HEK293 (cell line): Measurements from ENCODE around the gene KCTD11.

Experiments used
- CTCF ChIA-PET: fragments of 350-600 bp; formaldehyde crosslinking; extraction: SDS; loops from one replicate; lab custom pipeline; 2021; ENCODE audit warnings: antibody characterized with exemption; lab: Yijun Ruan, JAX
- POLR2A ChIA-PET: fragments of 300-600 bp; formaldehyde crosslinking; extraction: SDS; loops from one replicate; lab custom pipeline; 2020; ENCODE audit warnings: antibody characterized with exemption, inconsistent platforms; lab: Yijun Ruan, JAX
- H3K27ac ChIP-seq: fragments of 200-500 bp; sonication (Bioruptor generic); 2 replicates; pipeline ENCODE4 v1.5.1; 2014; ENCODE audit warnings: low read depth, low read length, control low read depth, inconsistent platforms; ENCODE audit errors: extremely low read depth
- H3K36me3 ChIP-seq, 2 experiments: fragments of 200-500 bp in 1 of 2; sonication (Bioruptor generic) in 1 of 2; 1 replicate in 1 of 2; 2 replicates in 1 of 2; pipeline ENCODE4 v1.5.1; 2014 to 2017; ENCODE audit warnings: inconsistent platforms in 2 of 2, low read length in 2 of 2; ENCODE audit not compliant: control insufficient read depth in 2 of 2, insufficient read depth in 1 of 2
- H3K4me1 ChIP-seq: fragments of 200-500 bp; sonication (Bioruptor generic); 2 replicates; pipeline ENCODE4 v1.5.1; 2014; ENCODE audit warnings: mild to moderate bottlenecking, low read length, inconsistent platforms; ENCODE audit not compliant: control insufficient read depth, insufficient read depth
- H3K4me3 ChIP-seq: 2 replicates; pipeline ENCODE4 v1.5.1; 2011; ENCODE audit warnings: low read depth, mild to moderate bottlenecking, control low read depth, low read length, moderate library complexity
- H3K9me3 ChIP-seq: fragments of 200-500 bp; sonication (Bioruptor generic); 2 replicates; pipeline ENCODE4 v1.5.1; 2014; ENCODE audit warnings: low read depth, low read length, inconsistent platforms; ENCODE audit not compliant: control insufficient read depth, insufficient read depth
- GLIS1 ChIP-seq: fragments of 450-650 bp; formaldehyde crosslinking; IDR thresholded peaks from 2 replicates; pipeline ENCODE4 v1.5.1; 2016; ENCODE audit warnings: missing biosample characterization, missing genetic modification characterization
- SCRT2 ChIP-seq: fragments of 450-650 bp; formaldehyde crosslinking; IDR thresholded peaks from 2 replicates; pipeline ENCODE4 v1.5.1; 2016; ENCODE audit warnings: missing biosample characterization, missing genetic modification characterization
- SETDB1 ChIP-seq: IDR thresholded peaks from one replicate; pipeline ENCODE4 v1.6.1; 2017; ENCODE audit warnings: mild to moderate bottlenecking, low read length, moderate library complexity, mixed read lengths; ENCODE audit not compliant: insufficient read length
- ZBTB8A ChIP-seq: fragments of 450-650 bp; formaldehyde crosslinking; IDR thresholded peaks from 2 replicates; pipeline ENCODE4 v1.5.1; 2016; ENCODE audit warnings: missing biosample characterization, missing genetic modification characterization
- ZNF133 ChIP-seq: fragments of 450-650 bp; formaldehyde crosslinking; IDR thresholded peaks from 2 replicates; pipeline ENCODE4 v1.5.1; 2016; ENCODE audit warnings: missing biosample characterization, missing genetic modification characterization
- ZNF146 ChIP-seq: fragments of 450-650 bp; formaldehyde crosslinking; IDR thresholded peaks from 2 replicates; pipeline ENCODE4 v1.5.1; 2016; ENCODE audit warnings: missing biosample characterization, missing genetic modification characterization
- ZNF24 ChIP-seq: fragments of 450-650 bp; formaldehyde crosslinking; IDR thresholded peaks from 2 replicates; pipeline ENCODE4 v1.5.1; 2016; ENCODE audit warnings: missing biosample characterization, missing genetic modification characterization
- ZNF292 ChIP-seq: fragments of 450-650 bp; formaldehyde crosslinking; IDR thresholded peaks from 2 replicates; pipeline ENCODE4 v1.5.1; 2016; ENCODE audit warnings: low read depth, missing biosample characterization, missing genetic modification characterization, borderline replicate concordance
- ZNF529 ChIP-seq: fragments of 450-650 bp; formaldehyde crosslinking; IDR thresholded peaks from 2 replicates; pipeline ENCODE4 v1.5.1; 2017; ENCODE audit warnings: missing genetic modification characterization, missing biosample characterization; ENCODE audit not compliant: insufficient replicate concordance
- ZNF639 ChIP-seq: fragments of 450-650 bp; formaldehyde crosslinking; IDR thresholded peaks from 2 replicates; pipeline ENCODE4 v1.5.1; 2016; ENCODE audit warnings: missing biosample characterization, missing genetic modification characterization
- ZNF677 ChIP-seq: fragments of 450-650 bp; IDR thresholded peaks from 2 replicates; pipeline ENCODE4 v1.5.0; 2018; ENCODE audit warnings: missing biosample characterization, mild to moderate bottlenecking, missing genetic modification characterization, moderate library complexity
- ZNF785 ChIP-seq: fragments of 450-650 bp; formaldehyde crosslinking; IDR thresholded peaks from 2 replicates; pipeline ENCODE4 v1.5.1; 2016; ENCODE audit warnings: missing biosample characterization, missing genetic modification characterization
- TF ChIP-seq, protein P1 (sequence below): fragments of 450-650 bp; formaldehyde crosslinking; IDR thresholded peaks from 2 replicates; pipeline ENCODE4 v1.5.1; 2017; ENCODE audit warnings: missing biosample characterization, missing genetic modification characterization
- TF ChIP-seq, protein P2 (sequence below): fragments of 450-650 bp; formaldehyde crosslinking; IDR thresholded peaks from 2 replicates; pipeline ENCODE4 v1.5.1; 2016; ENCODE audit warnings: missing biosample characterization, missing genetic modification characterization
- TF ChIP-seq, protein P3 (sequence below): fragments of 450-650 bp; formaldehyde crosslinking; IDR thresholded peaks from 2 replicates; pipeline ENCODE4 v1.5.1; 2016; ENCODE audit warnings: missing biosample characterization, missing genetic modification characterization
- TF ChIP-seq, protein P4 (sequence below): fragments of 450-650 bp; formaldehyde crosslinking; IDR thresholded peaks from 2 replicates; pipeline ENCODE4 v1.5.1; 2017; ENCODE audit warnings: missing biosample characterization, missing genetic modification characterization
- TF ChIP-seq, protein P5 (sequence below): fragments of 450-650 bp; formaldehyde crosslinking; IDR thresholded peaks from 2 replicates; pipeline ENCODE4 v1.5.1; 2016; ENCODE audit warnings: missing biosample characterization, missing genetic modification characterization, borderline replicate concordance

KCTD11 gene

GRCh38 chr17:7323731-7324437, 28.1 kb upstream of the KCTD11 start (continued):
- TF ChIP-seq ZNF146 (no peak), GLIS1 (no peak), ZBTB8A (no peak)

DNA sequence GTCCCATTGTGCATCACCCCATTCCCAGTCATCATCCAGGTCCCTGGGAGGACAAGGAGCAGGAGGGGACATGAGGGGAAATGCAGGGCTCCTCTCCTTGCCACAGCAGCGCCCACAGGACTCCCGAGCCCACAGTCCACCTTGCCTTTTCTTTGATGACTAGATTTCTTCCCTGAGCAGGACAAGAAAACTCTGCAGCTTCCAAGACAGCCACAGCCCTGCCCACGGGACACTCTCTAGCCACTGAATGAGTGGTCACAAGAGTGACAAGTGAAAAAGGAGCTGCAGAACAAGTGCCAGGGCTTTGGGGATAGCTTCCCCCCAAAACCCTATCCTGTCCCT, 27.6 kb upstream of the KCTD11 start:
- H3K36me3 ChIP-seq, result peaks cover 31 to 74% of the 10 kb centered on the region in 2 experiments
- CTCF ChIA-PET, result interaction anchor here (0.5 to 5.2 kb wide), 9 partner anchors 14 to 236 kb away, joined by 4 to 50 read pairs (median 4); no protein-coding TSS in a partner anchor
- peaks cover 6% of the 10 kb centered on the region for H3K4me1 ChIP-seq
- POLR2A ChIA-PET, result interaction anchor here (0.9 to 1.1 kb wide), 2 partner anchors 20 to 159 kb away, joined by 3 read pairs; partner anchors contain the start of gene POLR2A
- no peak overlapping the region for H3K4me3 ChIP-seq
- TF ChIP-seq SETDB1, result no peak
- no peak for TF ChIP-seq ZNF292 (tag by site-specific recombination)
- no peak for TF ChIP-seq ZNF529 (tag by site-specific recombination)
- no peak for TF ChIP-seq ZNF677 (tag by site-specific recombination)
- TF ChIP-seq, protein P1, sequence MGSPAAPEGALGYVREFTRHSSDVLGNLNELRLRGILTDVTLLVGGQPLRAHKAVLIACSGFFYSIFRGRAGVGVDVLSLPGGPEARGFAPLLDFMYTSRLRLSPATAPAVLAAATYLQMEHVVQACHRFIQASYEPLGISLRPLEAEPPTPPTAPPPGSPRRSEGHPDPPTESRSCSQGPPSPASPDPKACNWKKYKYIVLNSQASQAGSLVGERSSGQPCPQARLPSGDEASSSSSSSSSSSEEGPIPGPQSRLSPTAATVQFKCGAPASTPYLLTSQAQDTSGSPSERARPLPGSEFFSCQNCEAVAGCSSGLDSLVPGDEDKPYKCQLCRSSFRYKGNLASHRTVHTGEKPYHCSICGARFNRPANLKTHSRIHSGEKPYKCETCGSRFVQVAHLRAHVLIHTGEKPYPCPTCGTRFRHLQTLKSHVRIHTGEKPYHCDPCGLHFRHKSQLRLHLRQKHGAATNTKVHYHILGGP (tag by site-specific recombination), result no peak
- no peak for TF ChIP-seq ZNF24
- no peak for TF ChIP-seq ZNF639
- TF ChIP-seq, protein P2, sequence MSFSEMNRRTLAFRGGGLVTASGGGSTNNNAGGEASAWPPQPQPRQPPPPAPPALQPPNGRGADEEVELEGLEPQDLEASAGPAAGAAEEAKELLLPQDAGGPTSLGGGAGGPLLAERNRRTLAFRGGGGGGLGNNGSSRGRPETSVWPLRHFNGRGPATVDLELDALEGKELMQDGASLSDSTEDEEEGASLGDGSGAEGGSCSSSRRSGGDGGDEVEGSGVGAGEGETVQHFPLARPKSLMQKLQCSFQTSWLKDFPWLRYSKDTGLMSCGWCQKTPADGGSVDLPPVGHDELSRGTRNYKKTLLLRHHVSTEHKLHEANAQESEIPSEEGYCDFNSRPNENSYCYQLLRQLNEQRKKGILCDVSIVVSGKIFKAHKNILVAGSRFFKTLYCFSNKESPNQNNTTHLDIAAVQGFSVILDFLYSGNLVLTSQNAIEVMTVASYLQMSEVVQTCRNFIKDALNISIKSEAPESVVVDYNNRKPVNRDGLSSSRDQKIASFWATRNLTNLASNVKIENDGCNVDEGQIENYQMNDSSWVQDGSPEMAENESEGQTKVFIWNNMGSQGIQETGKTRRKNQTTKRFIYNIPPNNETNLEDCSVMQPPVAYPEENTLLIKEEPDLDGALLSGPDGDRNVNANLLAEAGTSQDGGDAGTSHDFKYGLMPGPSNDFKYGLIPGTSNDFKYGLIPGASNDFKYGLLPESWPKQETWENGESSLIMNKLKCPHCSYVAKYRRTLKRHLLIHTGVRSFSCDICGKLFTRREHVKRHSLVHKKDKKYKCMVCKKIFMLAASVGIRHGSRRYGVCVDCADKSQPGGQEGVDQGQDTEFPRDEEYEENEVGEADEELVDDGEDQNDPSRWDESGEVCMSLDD (tag by site-specific recombination), result no peak
- no peak for TF ChIP-seq SCRT2 (tag by site-specific recombination)
- no peak for TF ChIP-seq ZNF133 (tag by site-specific recombination)
- TF ChIP-seq, protein P3, sequence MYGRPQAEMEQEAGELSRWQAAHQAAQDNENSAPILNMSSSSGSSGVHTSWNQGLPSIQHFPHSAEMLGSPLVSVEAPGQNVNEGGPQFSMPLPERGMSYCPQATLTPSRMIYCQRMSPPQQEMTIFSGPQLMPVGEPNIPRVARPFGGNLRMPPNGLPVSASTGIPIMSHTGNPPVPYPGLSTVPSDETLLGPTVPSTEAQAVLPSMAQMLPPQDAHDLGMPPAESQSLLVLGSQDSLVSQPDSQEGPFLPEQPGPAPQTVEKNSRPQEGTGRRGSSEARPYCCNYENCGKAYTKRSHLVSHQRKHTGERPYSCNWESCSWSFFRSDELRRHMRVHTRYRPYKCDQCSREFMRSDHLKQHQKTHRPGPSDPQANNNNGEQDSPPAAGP (tag by site-specific recombination), result no peak
- no peak for TF ChIP-seq ZNF785 (tag by site-specific recombination)
- TF ChIP-seq, protein P4, sequence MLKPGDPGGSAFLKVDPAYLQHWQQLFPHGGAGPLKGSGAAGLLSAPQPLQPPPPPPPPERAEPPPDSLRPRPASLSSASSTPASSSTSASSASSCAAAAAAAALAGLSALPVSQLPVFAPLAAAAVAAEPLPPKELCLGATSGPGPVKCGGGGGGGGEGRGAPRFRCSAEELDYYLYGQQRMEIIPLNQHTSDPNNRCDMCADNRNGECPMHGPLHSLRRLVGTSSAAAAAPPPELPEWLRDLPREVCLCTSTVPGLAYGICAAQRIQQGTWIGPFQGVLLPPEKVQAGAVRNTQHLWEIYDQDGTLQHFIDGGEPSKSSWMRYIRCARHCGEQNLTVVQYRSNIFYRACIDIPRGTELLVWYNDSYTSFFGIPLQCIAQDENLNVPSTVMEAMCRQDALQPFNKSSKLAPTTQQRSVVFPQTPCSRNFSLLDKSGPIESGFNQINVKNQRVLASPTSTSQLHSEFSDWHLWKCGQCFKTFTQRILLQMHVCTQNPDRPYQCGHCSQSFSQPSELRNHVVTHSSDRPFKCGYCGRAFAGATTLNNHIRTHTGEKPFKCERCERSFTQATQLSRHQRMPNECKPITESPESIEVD (tag by site-specific recombination), result no peak
- TF ChIP-seq, protein P5, sequence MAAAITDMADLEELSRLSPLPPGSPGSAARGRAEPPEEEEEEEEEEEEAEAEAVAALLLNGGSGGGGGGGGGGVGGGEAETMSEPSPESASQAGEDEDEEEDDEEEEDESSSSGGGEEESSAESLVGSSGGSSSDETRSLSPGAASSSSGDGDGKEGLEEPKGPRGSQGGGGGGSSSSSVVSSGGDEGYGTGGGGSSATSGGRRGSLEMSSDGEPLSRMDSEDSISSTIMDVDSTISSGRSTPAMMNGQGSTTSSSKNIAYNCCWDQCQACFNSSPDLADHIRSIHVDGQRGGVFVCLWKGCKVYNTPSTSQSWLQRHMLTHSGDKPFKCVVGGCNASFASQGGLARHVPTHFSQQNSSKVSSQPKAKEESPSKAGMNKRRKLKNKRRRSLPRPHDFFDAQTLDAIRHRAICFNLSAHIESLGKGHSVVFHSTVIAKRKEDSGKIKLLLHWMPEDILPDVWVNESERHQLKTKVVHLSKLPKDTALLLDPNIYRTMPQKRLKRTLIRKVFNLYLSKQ (tag by site-specific recombination), result no peak
- no peak overlapping the region for H3K27ac ChIP-seq
- H3K9me3 ChIP-seq, result no peaks in the 10 kb centered on the region
